ENCODE measurements around the gene PPP3CB.

- TF ChIP-seq CTCF (IDR thresholded peaks at IDR 0.05) (no peak), POLR2A (IDR thresholded peaks at IDR 0.05) (no peak)
These were observed 56.8 kb downstream of the PPP3CB start for GRCh38 chr10:73439055-73439454.

All from heart left ventricle (tissue), 13 donors.